Stimulated activated CD4-positive, alpha-beta T cell treated with anti-CD3 and anti-CD28 coated beads, TNF-alpha, amount 100 ng/mL, for 24 hours (primary cell): Measurements from ENCODE around the gene CPPED1.
"Not testable (repeated sequence)": the region's sequence is repeated elsewhere in the genome, so short reads cannot be mapped to it uniquely, and the experiment has no call there.

Experiments used
- DNase-seq, 3 experiments: peaks; one replicate each; pipeline ENCODE4 v3.0.0-alpha.2; 2020; ENCODE audit warnings: low read depth in 3 of 3

CPPED1 gene

DNA sequence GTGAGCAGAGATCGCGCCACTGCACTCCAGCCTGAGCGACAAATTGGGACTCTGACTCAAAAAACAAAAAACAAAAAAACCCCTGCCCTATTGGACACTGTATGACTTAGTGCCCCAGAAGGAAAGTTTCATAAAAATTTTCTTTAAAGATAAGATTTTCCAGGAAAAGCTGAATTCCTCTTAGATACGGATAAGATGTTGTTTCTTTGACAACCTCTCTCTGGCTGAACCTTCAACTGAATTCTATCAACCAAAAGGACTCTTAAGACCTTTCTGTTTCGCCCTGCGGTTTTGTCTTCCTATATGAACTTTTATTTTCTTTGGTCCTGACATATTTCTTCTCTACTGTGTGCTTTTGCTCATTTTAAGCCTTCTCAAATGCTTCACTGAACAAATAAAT lies 35.8 kb downstream of the CPPED1 start:
- DNase-seq: no peak

DNA sequence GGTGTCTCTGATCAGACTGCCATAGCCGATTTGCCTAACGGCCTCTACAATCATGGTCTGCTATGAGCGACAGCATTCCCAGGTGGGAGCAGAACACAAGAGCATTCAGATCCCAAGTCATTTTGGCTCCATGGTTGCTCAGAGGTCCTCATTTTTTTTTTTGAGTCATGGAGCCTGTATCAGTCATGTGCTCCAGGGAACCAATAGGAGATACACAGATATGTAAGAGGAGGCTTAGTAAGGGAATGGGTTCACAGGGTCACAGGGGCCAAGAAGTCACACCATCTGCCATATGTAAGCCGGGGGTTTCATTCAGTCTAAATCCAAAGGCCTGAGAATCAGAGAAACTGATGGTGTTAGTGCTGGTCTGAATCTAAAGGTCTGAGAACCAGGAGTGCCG lies 36.8 kb downstream of the CPPED1 start:
- no peak for DNase-seq

DNA sequence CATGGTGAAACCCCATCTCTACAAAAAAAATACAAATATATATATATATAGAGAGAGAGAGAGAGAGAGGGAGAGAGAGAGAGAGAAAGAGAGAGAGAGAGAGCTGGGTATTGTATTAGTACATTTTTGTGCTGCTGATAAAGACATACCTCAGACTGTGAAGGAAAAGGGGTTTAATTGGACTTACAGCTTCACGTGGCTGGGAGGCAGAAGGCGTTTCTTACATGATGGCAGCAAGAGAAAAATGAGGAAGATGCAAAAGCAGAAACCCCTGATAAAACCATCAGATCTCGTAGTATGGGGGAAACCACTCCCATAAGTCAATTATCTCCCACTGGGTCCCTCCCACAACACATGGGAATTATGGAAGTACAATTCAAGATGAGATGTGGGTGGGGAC lies 37.5 kb downstream of the CPPED1 start:
- not testable (repeated sequence) for DNase-seq

DNA sequence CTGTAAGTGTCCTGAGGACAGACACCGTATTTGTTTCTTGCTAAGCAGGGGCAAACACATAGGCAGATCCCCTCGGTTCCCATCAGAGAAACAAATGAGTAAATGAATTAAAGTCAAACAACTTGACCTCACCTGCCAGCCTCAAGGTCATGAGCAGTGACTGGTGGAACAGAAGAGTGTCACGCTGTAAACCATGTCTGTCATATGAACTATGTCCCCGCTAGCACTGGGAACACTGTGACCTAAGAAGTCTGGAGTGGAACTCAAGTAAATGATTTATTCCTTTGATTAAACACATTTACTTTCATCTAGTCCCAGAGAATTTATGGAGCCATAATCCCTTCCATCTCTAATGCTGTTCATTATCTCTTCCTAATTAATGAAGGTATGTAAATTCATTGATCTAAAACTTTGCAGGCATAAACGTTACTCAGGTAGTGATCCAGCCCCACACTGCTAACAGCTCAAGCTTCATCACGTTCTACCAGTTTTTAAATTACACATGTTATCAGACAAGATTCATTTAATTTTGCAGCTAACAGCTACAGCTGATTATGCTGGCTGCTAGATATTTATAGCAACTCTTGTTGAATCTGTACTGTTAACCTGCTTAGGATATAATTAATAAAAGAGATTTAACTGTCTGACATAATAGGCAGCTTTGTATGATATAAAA lies 38.7 kb downstream of the CPPED1 start:
- DNase-seq: no peak

DNA sequence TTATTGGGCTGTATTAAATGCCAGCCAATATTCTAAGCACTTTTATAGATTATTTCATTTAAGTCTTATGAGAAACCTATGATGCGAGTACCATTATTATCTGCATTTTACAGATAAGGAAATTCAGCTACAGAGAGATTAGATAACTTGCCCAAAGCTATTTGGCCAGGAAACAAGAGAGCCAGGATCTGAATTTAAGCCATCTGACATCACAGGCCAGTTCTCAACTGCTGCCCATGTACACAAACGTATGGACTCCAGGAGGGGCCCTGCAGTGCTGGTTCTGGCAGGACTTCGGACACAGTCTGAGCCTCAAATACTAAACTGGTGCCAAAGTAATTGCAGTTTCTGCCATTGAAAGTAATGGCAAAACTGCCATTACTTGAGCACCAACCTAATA lies 40.2 kb downstream of the CPPED1 start:
- DNase-seq: no peak

DNA sequence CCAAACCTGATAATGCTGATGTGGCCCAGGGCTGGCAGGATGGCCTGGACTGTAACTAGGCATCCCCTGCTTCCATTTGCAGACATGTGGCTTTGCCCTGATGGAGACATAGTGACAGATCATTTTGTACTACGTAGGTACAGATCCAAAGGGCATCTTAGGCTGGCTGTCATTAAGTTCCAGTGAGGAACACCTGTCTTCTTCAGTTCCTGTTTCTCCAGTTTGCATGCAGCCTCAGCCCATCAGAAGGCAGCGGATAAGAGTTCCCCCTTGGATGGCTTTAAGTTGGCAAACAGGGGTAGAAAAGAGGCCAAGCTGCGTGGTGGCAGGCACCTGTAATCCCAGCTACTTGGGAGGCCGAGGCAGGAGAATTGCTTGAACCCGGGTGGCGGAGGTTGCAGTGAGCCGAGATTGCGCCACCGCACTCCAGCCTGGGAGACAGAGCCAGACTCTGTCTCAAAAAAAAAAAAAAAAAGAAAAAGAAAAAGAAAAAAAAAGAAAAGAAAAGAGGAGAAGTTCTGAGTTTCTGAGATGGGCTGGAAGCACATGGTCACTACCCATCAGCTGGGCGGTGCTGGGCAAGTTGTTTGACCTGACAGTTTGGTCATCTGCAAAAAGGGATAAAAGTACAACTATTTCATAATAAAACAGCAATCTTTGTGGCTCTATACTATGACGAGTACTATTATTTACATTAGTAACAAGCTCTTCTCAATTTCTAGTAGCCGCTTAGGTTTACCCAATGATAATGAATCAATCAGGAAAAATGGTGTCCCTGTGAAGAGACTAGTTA lies 42.7 kb downstream of the CPPED1 start:
- no peak for DNase-seq

DNA sequence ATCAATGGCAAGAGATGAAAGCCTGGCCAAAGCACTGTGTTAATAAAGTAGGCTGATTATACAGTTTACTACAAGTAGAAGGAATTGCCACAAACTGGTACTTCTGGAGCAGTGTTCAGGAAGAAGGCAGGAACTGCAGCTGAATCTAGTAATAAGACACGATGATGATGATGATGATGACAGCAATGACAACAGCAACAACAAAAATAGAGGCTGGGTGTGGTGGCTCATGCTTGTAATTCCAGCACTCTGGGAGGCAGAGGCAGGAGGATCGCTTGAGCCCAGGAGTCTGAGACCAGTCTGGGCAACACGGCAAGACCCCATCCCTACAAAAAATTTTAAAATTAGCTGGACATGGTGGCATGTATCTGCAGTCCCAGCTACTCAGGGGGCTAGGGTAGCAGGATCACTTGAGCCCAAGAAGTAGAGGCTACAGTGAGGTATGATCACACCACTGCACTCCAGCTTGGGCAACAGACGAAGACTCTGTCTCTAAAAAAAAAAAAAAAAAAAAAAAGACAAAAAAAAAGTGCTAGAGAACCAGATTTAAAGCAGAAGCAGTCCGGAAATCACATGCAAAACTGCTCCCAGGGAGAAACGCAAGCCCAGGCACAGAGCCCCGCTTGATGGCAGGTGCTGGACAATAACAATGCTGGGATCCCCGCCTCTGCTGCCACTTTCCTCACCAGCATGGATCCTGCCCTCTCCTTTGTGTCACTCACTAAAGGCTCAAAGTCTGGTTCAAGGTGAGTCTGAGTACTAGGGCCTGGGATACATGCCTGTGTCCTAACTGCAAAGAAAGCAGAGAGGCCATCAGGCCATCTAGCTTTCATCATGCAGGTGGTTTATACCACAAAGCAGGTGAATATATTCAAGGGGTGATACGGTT lies 44.8 kb downstream of the CPPED1 start:
- DNase-seq: no peak

DNA sequence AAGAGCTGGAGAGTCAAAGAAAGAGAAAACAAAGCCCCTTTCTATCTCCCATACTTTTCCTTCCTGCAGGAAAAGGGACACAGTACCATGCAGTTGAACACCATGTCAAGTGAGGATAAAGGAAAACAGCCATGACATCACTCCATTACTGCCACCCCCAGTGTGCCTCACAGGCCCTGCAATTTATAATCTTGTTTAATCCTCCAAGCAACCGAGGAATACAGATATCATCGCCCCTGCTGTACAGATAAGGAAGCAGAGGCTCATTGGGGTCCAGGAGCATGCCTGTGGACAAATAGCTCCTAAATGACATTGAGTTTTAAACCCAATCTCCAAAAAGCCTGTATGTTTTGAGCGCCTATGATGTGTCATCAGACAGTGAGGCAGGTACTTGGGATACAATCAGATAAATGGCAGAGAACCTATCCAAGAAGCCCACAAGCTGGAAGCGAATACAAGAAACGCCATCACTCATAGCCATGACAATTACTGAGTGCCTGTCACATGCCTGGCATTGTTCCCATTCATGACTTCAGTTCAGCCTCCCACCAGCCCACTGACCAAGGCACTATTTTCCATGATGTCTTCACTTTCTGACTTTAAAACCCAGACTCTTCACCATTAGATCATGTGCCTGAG lies 45.5 kb downstream of the CPPED1 start:
- DNase-seq: no peak

DNA sequence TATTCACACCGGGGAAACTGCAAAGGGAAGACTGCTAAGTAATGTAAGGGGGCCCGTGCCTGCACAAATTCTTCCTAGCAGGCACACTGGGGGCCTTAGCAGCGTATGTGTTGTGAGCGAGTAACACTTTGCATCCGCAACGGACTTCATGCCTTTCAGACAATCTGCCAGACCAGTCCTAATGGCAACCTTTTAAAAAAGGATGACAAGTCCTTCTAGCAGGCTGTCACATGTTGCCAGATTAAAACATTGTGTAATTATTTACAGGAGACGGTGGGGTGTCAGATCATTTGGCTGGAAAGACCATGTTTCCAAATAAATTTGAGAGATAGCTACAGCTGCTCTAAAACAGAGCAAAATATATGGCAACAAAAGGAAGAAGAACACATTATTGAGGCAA lies 46.1 kb downstream of the CPPED1 start:
- no peak for DNase-seq

DNA sequence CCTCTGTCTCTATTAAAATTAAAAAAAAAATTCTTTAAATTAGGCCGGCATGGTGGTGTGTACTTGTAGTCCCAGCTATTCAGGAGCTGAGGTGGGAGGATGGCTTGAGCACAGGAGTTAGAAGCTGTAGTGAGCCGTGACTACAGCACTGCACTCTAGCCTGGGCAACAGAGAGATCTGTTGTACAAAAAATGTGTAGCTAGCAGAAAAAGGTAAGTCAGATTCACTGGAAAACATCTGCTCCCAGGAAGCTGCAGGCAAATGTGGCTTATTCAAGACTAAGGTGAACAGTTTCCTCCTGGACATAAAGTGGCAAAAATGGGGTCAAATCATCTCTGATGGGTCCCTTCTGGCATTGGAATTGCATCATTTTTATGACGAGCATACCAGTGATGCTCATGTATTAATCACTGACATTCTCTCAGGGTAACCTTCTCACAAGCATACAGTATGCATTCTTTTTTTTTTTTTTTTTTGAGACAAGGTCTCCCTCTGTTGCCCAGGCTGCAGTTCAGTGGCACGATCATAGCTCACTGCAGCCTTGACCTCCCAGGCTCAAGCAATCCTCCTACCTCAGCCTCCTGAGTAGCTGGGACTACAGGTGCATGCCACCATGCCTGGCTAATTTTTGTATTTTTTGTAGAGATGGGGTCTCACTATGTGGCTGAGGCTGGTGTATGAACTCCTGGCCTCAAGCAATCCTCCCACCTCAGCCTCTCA lies 48.7 kb downstream of the CPPED1 start:
- DNase-seq: no peak

DNA sequence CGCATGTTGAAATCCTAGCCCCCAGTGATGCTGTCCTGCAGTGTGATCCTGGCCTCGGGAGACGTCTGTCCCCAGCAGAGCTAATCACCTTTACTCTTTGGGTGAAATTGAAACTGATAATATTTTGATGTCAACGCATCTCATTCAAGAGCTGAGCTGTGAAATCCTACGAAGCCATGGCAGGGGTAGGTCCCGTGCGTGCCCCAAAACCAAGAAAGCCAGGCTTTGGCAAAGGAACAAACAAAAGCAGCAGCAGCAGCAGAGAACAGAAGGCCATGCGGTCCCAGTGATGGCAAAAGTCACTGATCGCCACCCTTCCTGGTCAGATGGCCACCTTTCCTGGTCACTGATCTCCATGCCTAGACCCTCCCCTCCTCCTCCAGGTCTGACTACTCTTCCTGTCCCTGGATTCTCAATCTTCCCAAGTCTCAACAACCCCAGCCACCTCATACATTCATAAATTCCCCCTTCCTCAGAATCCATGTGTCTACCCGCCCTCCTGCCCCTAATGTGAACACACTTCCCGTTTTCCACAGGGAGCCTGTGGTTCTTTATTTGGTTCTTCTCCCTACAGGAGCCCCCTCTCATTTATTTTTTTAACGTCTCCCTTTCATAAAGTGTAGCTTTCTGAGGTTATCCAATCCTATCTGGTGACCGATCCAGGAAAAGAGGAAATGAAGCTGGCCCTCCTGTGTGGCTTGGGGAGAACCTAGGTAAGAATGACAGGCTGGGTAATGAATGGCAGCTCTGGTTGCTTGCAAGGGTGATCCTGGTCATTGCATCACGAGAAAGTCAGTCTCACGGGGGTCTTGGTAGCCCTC lies 50.3 kb downstream of the CPPED1 start:
- no peak for DNase-seq

DNA sequence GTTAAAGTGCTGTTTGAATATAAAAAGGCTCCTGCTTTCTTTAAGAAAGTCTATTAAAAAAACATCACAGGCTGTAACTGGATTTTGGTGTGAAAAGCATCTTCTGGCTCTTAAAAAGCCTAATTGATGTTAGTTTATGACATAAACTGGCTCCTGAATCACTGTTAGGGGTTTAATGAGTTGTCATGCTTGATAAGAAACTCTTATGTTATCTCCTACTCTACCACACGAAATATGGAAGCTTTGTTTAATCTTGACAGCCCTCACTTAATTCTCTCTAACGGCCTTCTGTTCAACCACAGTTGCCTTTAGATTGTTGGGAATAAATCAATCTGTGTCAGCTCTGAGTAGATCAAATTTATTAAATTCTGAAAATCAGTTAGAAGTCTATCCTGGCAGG lies 51.5 kb downstream of the CPPED1 start:
- no peak for DNase-seq

DNA sequence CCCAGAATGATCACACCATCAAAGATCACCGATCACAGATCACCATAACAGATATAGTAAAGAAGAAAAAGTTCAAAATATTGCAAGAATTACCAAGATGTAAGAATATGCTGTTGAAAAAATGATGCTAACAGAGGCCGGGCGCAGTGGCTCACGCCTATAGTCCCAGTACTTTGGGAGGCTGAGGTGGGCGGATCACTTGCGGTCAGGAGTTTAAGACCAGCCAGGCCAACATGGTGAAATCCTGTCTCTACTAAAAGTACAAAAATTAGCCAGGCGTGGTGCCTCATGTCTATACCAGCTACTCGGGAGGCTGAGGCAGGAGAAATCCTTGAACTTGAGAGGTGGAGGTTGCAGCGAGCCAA lies 53.2 kb downstream of the CPPED1 start:
- DNase-seq: no peak

DNA sequence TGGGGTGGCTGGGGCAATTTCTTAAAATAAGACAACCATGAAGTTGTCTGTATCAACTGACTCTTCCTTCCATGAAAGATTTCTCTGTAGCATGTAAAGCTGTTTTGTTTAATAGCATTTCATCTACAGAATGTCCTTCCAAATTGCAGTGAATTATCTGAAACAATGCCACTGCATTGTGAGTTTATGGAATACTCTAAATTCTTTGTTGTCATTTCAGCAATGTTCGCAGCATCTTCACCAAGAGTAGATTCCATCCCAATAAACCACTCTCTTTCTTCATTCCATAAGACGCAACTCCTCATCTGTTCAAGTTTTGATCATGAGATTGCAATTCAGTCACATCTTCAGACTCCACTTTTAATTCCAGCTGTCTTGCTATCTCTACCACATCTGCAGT lies 54.6 kb downstream of the CPPED1 start:
- DNase-seq: no peak

DNA sequence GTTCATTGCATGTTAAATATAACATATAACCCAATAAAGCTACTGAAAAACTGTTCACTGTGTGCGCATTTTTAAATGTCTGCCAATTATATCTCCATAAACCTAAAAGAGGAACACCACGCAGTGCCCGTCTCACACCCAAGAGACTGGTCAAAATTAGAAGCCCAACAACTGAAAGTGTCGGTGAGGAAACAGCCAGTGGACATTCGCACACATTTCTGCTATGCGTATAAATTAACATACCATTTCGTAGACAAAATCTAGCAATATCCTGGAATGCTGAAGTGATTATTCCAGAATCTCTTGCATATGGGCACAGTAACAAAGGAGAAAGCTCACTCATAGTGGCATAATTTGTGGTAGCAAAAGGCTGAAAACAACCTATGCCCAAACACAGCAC lies 55.9 kb downstream of the CPPED1 start:
- no peak for DNase-seq

DNA sequence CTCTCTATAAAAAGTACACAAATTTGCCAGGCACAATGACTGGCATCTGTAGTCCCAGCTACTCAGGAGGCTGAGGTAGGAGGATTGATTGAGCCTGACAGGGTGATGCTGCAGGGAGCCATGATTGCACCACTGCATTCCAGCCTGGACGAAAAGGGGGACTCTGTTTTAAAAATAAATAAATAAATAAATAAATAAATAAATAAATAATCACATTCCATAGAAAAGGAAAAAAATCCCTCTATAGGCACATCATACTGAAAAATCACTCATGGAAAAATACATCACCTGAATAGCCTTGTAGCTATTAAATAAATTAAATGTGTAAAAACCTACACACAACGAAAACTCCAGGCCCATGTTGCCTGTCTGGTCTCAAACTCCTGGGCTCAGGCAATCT lies 56.4 kb downstream of the CPPED1 start:
- no peak for DNase-seq

DNA sequence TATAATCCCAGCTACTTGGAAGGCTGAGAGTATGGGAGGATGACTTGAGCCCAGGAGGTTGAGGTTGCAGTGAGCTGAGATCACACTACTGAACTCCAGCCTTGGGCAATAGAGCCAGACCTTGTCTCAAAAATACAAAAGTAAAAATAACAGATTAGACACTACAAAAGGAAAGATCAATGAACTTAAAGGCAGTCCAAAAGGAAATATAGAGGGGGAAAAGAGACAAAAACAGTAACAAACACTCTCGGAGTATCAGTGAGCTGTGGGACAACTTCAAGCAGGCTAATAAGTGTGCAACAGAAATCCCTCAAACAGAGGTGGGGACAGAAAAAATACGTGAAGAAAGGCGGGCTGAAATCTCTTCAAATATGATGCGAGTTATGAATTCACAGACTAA lies 58.8 kb downstream of the CPPED1 start:
- DNase-seq: no peak

DNA sequence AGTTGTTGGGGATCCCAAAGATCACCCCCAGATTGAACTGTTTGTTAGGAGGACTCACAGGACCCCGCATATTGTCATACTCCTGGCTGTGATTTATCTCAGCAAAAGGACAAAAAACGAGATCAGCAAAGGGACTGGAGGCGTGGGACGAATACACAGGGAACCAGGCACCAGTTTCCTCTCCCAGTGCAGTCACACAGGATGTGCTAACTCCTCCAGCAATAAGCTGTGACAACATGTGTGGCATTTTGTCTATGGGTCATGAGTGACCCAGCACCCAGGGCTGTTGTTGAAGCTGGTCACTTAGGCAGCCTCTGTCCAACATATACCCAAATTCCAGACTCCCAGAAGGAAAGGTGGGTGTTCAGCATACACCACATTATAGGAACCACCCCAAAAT lies 60.9 kb downstream of the CPPED1 start:
- no peak for DNase-seq

DNA sequence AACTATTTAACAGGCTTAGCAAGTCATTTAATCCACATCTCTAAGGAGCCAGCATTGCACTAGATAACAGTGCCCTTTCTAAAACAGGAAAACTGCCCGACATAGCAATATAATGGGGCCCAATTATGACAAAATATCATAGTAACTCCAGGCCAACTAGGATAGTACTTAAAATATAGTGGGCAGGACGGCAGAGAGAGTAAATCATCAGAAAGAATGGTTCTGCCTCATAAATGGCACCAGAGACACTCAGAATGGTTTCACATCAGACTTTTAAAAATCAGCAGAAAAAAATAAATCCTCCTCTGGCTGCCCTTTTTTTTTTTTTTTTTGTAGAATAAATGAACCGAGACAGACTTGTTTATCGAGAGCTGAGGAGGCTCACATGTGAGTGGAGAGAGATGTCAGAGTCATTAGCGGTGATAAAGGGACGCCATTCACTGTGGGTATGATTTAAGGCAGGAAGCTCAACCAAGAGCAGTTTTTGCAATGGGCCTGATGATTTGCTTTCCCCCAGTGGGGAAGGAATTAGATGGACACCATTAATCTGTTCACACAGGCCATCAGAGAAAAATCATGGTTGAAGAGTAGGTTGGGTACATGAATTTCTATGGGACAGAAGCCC lies 62.6 kb downstream of the CPPED1 start:
- no peak for DNase-seq

DNA sequence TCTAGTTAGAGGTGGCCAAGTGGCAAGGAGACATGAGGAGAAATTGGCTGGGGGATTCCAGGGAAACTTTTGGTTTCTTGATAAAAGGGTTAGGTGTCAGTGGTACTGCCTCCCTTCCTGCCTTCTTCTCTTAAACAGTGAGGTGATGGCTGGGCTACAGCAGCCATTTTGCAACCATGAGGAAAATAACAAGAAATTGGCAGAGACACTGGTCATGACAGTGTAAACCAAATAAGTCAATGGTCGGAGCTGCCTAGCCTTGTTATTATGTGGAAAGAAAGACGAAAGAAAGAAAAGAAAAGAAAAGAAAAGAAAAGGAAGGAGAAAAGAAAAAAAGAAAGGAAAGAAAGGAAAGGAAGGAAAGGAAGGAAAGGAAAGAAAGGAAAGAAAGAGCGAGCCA lies 63.9 kb downstream of the CPPED1 start:
- DNase-seq: no peak
